ENCODE results near the gene MCCC1. TPM values are rescaled to one million over a fixed set of nuclear protein-coding genes. Genes with fewer than 3 reads are reported as not detected.

Gene MCCC1
- total RNA-seq, 1 experiment from 2014 or later = 12.6 TPM

- peaks cover 2 to 18% of the 10 kb centered on the region in 2 experiments; a peak in 2 of 4 replicates for H3K4me1 ChIP-seq (ENCODE audit: control insufficient read depth in 1 of 2, insufficient read depth in 2 of 2, low read length in 2 of 2)
- no peaks in the 10 kb centered on the region for H3K9me2 ChIP-seq (ENCODE audit: insufficient read depth)
- no peaks in the 10 kb centered on the region for H4K20me1 ChIP-seq (ENCODE audit: insufficient read depth)
- CTCF ChIA-PET = no interaction called here
- H3K27me3 ChIP-seq (ENCODE audit: insufficient read depth, low read length) = no peaks in the 10 kb centered on the region
- RAD21 ChIA-PET (ENCODE audit: low non-redundant PET in 1 of 2, low total read pairs in 2 of 2, uncharacterized antibody in 2 of 2, unreplicated experiment in 2 of 2) = no interaction called here
- no peak overlapping the region for H3K4me3 ChIP-seq (replicated peaks in 1 of 2; ENCODE audit: low read depth in 1 of 2, low read length in 2 of 2)
- ATAC-seq = no peak
- no TSS peak for BruUV-seq (replicated peaks)
- TF ChIP-seq ELF1 (IDR thresholded peaks at IDR 0.05; ENCODE audit: borderline replicate concordance, low read depth) (no peak), ZBTB33 (IDR thresholded peaks at IDR 0.05; ENCODE audit: extremely low read depth, insufficient replicate concordance, low read length) (no peak), ZFX (IDR thresholded peaks at IDR 0.05) (no peak), ATF3 (IDR thresholded peaks at IDR 0.05) (no peak), ZNF274 (IDR thresholded peaks at IDR 0.05; ENCODE audit: low read depth, low read length) (no peak)
- no peak for DNase-seq (ENCODE audit: low read depth, low spot score)
- intact Hi-C loops (cut with micrococcal nuclease) = no loop called here
- no peaks in the 10 kb centered on the region for H3K9me3 ChIP-seq (ENCODE audit: control insufficient read depth in 1 of 2, insufficient read depth in 1 of 2, low read depth in 1 of 2, low read length in 2 of 2)
- H3K36me3 ChIP-seq (ENCODE audit: control insufficient read depth in 1 of 2, insufficient read depth in 2 of 2, low read length in 2 of 2) = no peaks in the 10 kb centered on the region
- no peak overlapping the region for H3K27ac ChIP-seq (ENCODE audit: low read depth, low read length)
- H2AFZ ChIP-seq (ENCODE audit: low read depth, low read length, poor library complexity, severe bottlenecking) = no peak overlapping the region
- no peak overlapping the region for H3K4me2 ChIP-seq (ENCODE audit: low read length)
- peaks cover 90% of the 10 kb centered on the region for H3K79me2 ChIP-seq (ENCODE audit: insufficient read depth, low read length)
- POLR2A ChIA-PET = no interaction called here
- no peak overlapping the region for H3K9ac ChIP-seq (ENCODE audit: low read length)
These were observed 128.4 kb downstream of the MCCC1 start for GRCh38 chr3:182970811-182971418.

- no peak overlapping the region for H3K4me3 ChIP-seq (replicated peaks in 1 of 2; ENCODE audit: low read depth in 1 of 2, low read length in 2 of 2)
- DNase-seq (ENCODE audit: low read depth, low spot score) = no peak
- ATAC-seq = no peak
- no peaks in the 10 kb centered on the region for H4K20me1 ChIP-seq (ENCODE audit: insufficient read depth)
- H3K9me3 ChIP-seq (ENCODE audit: control insufficient read depth in 1 of 2, insufficient read depth in 1 of 2, low read depth in 1 of 2, low read length in 2 of 2) = no peaks in the 10 kb centered on the region
- H3K9ac ChIP-seq (ENCODE audit: low read length) = no peak overlapping the region
- H3K27me3 ChIP-seq (ENCODE audit: insufficient read depth, low read length) = no peaks in the 10 kb centered on the region
- POLR2A ChIA-PET = no interaction called here
- intact Hi-C loops (cut with micrococcal nuclease) = no loop called here
- H3K4me1 ChIP-seq (ENCODE audit: control insufficient read depth in 1 of 2, insufficient read depth in 2 of 2, low read length in 2 of 2) = peaks cover 2 to 18% of the 10 kb centered on the region in 2 experiments; a peak in 2 of 4 replicates
- H3K79me2 ChIP-seq (ENCODE audit: insufficient read depth, low read length) = peaks cover 89% of the 10 kb centered on the region
- no peaks in the 10 kb centered on the region for H3K36me3 ChIP-seq (ENCODE audit: control insufficient read depth in 1 of 2, insufficient read depth in 2 of 2, low read length in 2 of 2)
- RAD21 ChIA-PET (ENCODE audit: low non-redundant PET in 1 of 2, low total read pairs in 2 of 2, uncharacterized antibody in 2 of 2, unreplicated experiment in 2 of 2) = no interaction called here
- no peak overlapping the region for H2AFZ ChIP-seq (ENCODE audit: low read depth, low read length, poor library complexity, severe bottlenecking)
- no peaks in the 10 kb centered on the region for H3K9me2 ChIP-seq (ENCODE audit: insufficient read depth)
- H3K27ac ChIP-seq (ENCODE audit: low read depth, low read length) = no peak overlapping the region
- CTCF ChIA-PET = no interaction called here
- peak overlapping the region; percentile 2; the same call in 1 of the 2 replicates for H3K4me2 ChIP-seq (ENCODE audit: low read length)
- no TSS peak for BruUV-seq (replicated peaks)
- TF ChIP-seq ZFX (IDR thresholded peaks at IDR 0.05) (no peak), CBX3 (IDR thresholded peaks at IDR 0.05; ENCODE audit: low read depth) (no peak), CTCF (IDR thresholded peaks at IDR 0.05 in 2 of 3, conservative IDR thresholded peaks at IDR 0.05 in 1 of 3; ENCODE audit: borderline replicate concordance in 1 of 3, insufficient read depth in 1 of 3, low read depth in 2 of 3, low read length in 2 of 3) (no peak), CEBPB (IDR thresholded peaks at IDR 0.05; ENCODE audit: low read depth) (no peak), ATF3 (IDR thresholded peaks at IDR 0.05) (no peak), ZNF274 (IDR thresholded peaks at IDR 0.05; ENCODE audit: low read depth, low read length) (no peak), RAD21 (IDR thresholded peaks at IDR 0.05; ENCODE audit: low read depth) (no peak), ELF1 (IDR thresholded peaks at IDR 0.05; ENCODE audit: borderline replicate concordance, low read depth) (no peak), YY1 (IDR thresholded peaks at IDR 0.05; ENCODE audit: extremely low read depth, insufficient replicate concordance, low read depth, low read length) (no peak)
These were observed 129.4 kb downstream of the MCCC1 start for GRCh38 chr3:182969853-182970252.
